HCEC 1CT (cell line): ENCODE results near the gene GRM4.
"Not testable (repeated sequence)": the region's sequence is repeated elsewhere in the genome, so short reads cannot be mapped to it uniquely, and the experiment has no call there.

Experiments used
- DNase-seq: peaks from one replicate; pipeline ENCODE4 v3.0.0-alpha.2; 2017

The GRM4 gene

GRCh38 chr6:34146021-34146782 lies at the start of gene GRM4:
Gene GRM4, minus strand, starts transcription at chr6:34146087. Its CDS starts 12,591 bp downstream, at chr6:34133496.
- DNase-seq, result no peak

GRCh38 chr6:34194772-34195171 lies 48.9 kb upstream of the GRM4 start:
- no peak for DNase-seq

- DNase-seq, result no peak
Observed at GRCh38 chr6:34190504-34191122, 44.7 kb upstream of the GRM4 start.

GRCh38 chr6:34189806-34190503 lies 44.1 kb upstream of the GRM4 start:
- DNase-seq, result no peak

- DNase-seq, result not testable (repeated sequence)
Observed at GRCh38 chr6:34184726-34185125, 38.8 kb upstream of the GRM4 start.

- DNase-seq, result no peak
Observed at GRCh38 chr6:34182751-34183531, 37.1 kb upstream of the GRM4 start.

- DNase-seq, result no peak
Observed at GRCh38 chr6:34181908-34182307, 36.0 kb upstream of the GRM4 start.

- DNase-seq, result no peak
Observed at GRCh38 chr6:34179106-34179720, 33.3 kb upstream of the GRM4 start.

- no peak for DNase-seq
Observed at GRCh38 chr6:34178357-34179105, 32.6 kb upstream of the GRM4 start.

GRCh38 chr6:34177181-34177591 lies 31.3 kb upstream of the GRM4 start:
- no peak for DNase-seq

- no peak for DNase-seq
Observed at GRCh38 chr6:34176261-34177031, 30.6 kb upstream of the GRM4 start.

GRCh38 chr6:34174846-34175399 lies 29.0 kb upstream of the GRM4 start:
- DNase-seq, result no peak

- no peak for DNase-seq
Observed at GRCh38 chr6:34172961-34173775, 27.3 kb upstream of the GRM4 start.

- DNase-seq, result no peak
Observed at GRCh38 chr6:34170346-34170745, 24.5 kb upstream of the GRM4 start.

- DNase-seq, result no peak
Observed at GRCh38 chr6:34169897-34170296, 24.0 kb upstream of the GRM4 start.

GRCh38 chr6:34161857-34162515 lies 16.1 kb upstream of the GRM4 start:
- DNase-seq, result no peak

- DNase-seq, result no peak
Observed at GRCh38 chr6:34159844-34160243, 14.0 kb upstream of the GRM4 start.

- DNase-seq, result no peak
Observed at GRCh38 chr6:34158876-34159275, 13.0 kb upstream of the GRM4 start.

- DNase-seq, result no peak
Observed at GRCh38 chr6:34157851-34158250, 12.0 kb upstream of the GRM4 start.
